Uterus (tissue), 2 donors: ENCODE results near the gene OR52B6.

ENCODE experiments used
- CTCF ChIP-seq, 4 experiments: fragments of 200-600 bp in 2 of 4; fragments of 450-650 bp in 2 of 4; sonication (generic) in 2 of 4; IDR thresholded peaks; one replicate each; pipeline ENCODE4 v1.5.1; 2016 to 2019; ENCODE audit warnings: antibody characterized with exemption in 4 of 4, mild to moderate bottlenecking in 2 of 4, moderate library complexity in 1 of 4
- POLR2A ChIP-seq, 2 donors: fragments of 450-650 bp; IDR thresholded peaks; one replicate each; pipeline ENCODE4 v1.6.1; 2016; ENCODE audit warnings: antibody characterized with exemption in 2 of 2, mild to moderate bottlenecking in 1 of 2, moderate library complexity in 1 of 2

- TF ChIP-seq POLR2A (IDR thresholded peaks at IDR 0.05) (no peak), CTCF (IDR thresholded peaks at IDR 0.05) (no peak)
These were observed 24.0 kb upstream of the OR52B6 start for GRCh38 chr11:5556596-5557188.
